ENCODE data around the gene CHRNB4.

Gene CHRNB4

DNA sequence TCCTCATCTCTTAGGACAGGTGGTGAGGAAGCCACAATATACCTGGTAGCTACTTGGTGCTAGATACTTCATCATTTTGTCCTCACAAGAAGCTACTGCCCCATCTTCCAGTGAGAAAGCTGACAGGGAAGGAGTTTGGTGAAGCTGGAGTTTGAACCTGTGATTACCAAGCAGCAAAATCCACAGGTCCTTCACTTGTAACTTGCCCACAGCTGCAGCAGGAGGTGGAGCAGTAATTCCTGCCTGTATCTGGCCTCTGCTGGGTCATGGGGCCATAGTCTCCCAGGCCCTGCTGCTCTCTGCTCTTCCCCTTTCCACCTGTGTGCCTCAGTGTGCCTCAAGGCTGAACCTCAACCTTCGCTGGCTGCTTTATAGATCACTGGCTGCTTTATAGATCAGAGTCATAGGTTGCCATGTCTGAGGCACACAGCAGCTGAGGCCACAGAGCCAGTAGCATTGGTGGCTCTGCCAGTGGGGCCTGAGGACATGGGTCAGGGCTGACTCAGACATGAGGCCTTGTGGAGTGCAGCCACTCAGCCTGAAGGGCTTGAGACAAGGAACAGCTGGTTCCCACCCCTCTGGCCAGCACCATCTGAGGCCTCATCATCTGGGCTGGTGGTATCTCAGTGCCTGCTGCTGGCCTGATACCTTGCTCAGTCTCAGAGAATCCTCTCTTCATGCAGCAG, 11.1 kb upstream of the CHRNB4 start:
- TF ChIP-seq, protein P1, sequence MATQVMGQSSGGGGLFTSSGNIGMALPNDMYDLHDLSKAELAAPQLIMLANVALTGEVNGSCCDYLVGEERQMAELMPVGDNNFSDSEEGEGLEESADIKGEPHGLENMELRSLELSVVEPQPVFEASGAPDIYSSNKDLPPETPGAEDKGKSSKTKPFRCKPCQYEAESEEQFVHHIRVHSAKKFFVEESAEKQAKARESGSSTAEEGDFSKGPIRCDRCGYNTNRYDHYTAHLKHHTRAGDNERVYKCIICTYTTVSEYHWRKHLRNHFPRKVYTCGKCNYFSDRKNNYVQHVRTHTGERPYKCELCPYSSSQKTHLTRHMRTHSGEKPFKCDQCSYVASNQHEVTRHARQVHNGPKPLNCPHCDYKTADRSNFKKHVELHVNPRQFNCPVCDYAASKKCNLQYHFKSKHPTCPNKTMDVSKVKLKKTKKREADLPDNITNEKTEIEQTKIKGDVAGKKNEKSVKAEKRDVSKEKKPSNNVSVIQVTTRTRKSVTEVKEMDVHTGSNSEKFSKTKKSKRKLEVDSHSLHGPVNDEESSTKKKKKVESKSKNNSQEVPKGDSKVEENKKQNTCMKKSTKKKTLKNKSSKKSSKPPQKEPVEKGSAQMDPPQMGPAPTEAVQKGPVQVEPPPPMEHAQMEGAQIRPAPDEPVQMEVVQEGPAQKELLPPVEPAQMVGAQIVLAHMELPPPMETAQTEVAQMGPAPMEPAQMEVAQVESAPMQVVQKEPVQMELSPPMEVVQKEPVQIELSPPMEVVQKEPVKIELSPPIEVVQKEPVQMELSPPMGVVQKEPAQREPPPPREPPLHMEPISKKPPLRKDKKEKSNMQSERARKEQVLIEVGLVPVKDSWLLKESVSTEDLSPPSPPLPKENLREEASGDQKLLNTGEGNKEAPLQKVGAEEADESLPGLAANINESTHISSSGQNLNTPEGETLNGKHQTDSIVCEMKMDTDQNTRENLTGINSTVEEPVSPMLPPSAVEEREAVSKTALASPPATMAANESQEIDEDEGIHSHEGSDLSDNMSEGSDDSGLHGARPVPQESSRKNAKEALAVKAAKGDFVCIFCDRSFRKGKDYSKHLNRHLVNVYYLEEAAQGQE (IDR thresholded peaks at IDR 0.05; ENCODE audit: insufficient replicate concordance, low read depth) = no peak
- TF ChIP-seq POLR2AphosphoS5 (IDR thresholded peaks at IDR 0.05; ENCODE audit: low read depth) = no peak
- TF ChIP-seq, protein P2, sequence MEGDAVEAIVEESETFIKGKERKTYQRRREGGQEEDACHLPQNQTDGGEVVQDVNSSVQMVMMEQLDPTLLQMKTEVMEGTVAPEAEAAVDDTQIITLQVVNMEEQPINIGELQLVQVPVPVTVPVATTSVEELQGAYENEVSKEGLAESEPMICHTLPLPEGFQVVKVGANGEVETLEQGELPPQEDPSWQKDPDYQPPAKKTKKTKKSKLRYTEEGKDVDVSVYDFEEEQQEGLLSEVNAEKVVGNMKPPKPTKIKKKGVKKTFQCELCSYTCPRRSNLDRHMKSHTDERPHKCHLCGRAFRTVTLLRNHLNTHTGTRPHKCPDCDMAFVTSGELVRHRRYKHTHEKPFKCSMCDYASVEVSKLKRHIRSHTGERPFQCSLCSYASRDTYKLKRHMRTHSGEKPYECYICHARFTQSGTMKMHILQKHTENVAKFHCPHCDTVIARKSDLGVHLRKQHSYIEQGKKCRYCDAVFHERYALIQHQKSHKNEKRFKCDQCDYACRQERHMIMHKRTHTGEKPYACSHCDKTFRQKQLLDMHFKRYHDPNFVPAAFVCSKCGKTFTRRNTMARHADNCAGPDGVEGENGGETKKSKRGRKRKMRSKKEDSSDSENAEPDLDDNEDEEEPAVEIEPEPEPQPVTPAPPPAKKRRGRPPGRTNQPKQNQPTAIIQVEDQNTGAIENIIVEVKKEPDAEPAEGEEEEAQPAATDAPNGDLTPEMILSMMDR (IDR thresholded peaks at IDR 0.05; ENCODE audit: insufficient read depth, low read length) = no peak
- no peak for TF ChIP-seq SPI1 (IDR thresholded peaks at IDR 0.05; ENCODE audit: borderline replicate concordance, low read depth)
- TF ChIP-seq GABPA (IDR thresholded peaks at IDR 0.05; ENCODE audit: low read depth) = no peak
- Histone ChIP-seq H3K27me3 (ENCODE audit: insufficient read depth, poor library complexity, severe bottlenecking) (no peaks in the 10 kb centered on the region), H3K4me3 (replicated peaks; ENCODE audit: insufficient read depth, low read length) (no peak overlapping the region), H3K27ac (replicated peaks) (no peak overlapping the region)
- no peak for DNase-seq (ENCODE audit: low read depth in 1 of 2, low spot score in 1 of 2)

DNA sequence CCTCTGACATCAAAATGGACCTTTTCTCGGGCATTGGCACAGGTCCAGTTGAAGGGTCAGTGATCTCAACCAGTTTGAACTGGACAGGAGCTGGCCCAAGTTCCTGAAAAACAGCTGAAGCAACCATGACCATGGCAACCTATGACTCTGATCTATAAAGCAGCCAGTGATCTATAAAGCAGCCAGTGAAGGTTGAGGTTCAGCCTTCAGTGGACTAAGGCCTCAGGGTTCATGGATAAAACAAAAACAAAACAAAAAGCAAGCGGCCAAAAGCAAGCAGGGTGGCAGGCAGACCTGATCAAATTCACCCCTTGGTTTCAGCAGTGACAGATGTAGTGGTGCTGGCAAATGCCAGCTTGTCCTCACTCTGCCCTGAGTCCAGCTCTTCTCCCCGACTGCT, 10.0 kb upstream of the CHRNB4 start:
- no peak for DNase-seq (ENCODE audit: low read depth in 1 of 2, low spot score in 1 of 2)
- no peaks in the 10 kb centered on the region for H3K27me3 ChIP-seq (ENCODE audit: insufficient read depth, poor library complexity, severe bottlenecking)
- no peak overlapping the region for H3K4me3 ChIP-seq (replicated peaks; ENCODE audit: insufficient read depth, low read length)
- H3K27ac ChIP-seq (replicated peaks) = no peak overlapping the region
- TF ChIP-seq SPI1 (IDR thresholded peaks at IDR 0.05; ENCODE audit: borderline replicate concordance, low read depth) (no peak), GABPA (IDR thresholded peaks at IDR 0.05; ENCODE audit: low read depth) (no peak), POLR2AphosphoS5 (IDR thresholded peaks at IDR 0.05; ENCODE audit: low read depth) (no peak)
- TF ChIP-seq, protein P2 (IDR thresholded peaks at IDR 0.05; ENCODE audit: insufficient read depth, low read length) = no peak
- TF ChIP-seq, protein P1 (IDR thresholded peaks at IDR 0.05; ENCODE audit: insufficient replicate concordance, low read depth) = no peak

DNA sequence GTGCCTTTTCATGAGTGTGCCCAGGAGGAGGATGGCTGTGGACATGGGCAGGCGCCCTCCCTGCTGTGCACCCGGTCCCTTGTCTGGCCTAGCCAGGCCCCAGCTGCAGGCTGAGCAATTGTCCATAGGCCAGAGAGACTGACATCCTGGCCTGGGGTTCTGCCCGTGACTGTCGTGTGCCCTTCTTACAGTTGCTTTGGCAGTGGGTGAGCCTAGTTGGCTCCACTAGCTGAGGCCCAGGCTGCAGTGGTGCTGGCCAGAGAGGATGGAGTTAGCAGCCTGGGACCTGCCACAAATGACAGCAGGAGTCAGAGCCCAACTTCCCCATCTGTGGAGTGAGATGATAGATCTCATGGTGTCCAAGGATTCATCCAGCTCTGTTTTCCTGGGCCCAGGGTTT, 9.0 kb upstream of the CHRNB4 start:
- TF ChIP-seq GABPA (IDR thresholded peaks at IDR 0.05; ENCODE audit: low read depth) (no peak), POLR2AphosphoS5 (IDR thresholded peaks at IDR 0.05; ENCODE audit: low read depth) (no peak), SPI1 (IDR thresholded peaks at IDR 0.05; ENCODE audit: borderline replicate concordance, low read depth) (no peak)
- TF ChIP-seq, protein P1 (IDR thresholded peaks at IDR 0.05; ENCODE audit: insufficient replicate concordance, low read depth) = no peak
- TF ChIP-seq, protein P2 (IDR thresholded peaks at IDR 0.05; ENCODE audit: insufficient read depth, low read length) = no peak
- H3K27me3 ChIP-seq (ENCODE audit: insufficient read depth, poor library complexity, severe bottlenecking) = no peaks in the 10 kb centered on the region
- no peak for DNase-seq (ENCODE audit: low read depth in 1 of 2, low spot score in 1 of 2)
- no peak overlapping the region for H3K27ac ChIP-seq (replicated peaks)
- no peak overlapping the region for H3K4me3 ChIP-seq (replicated peaks; ENCODE audit: insufficient read depth, low read length)
